PC-9 (cell line): ENCODE results near the gene RPS6KA5.

Experiments used
- EZH2 ChIP-seq: fragments of 200-600 bp; sonication (generic); IDR thresholded peaks from 2 replicates; pipeline ENCODE4 v1.8.0; 2017; ENCODE audit warnings: antibody characterized with exemption, low read depth
- TF ChIP-seq, protein P1 (sequence below): fragments of 200-600 bp; sonication (generic); conservative IDR thresholded peaks from 2 replicates; pipeline ENCODE4 v1.6.1; 2017; ENCODE audit warnings: mixed run types, antibody characterized with exemption, mild to moderate bottlenecking, moderate library complexity

DNA sequence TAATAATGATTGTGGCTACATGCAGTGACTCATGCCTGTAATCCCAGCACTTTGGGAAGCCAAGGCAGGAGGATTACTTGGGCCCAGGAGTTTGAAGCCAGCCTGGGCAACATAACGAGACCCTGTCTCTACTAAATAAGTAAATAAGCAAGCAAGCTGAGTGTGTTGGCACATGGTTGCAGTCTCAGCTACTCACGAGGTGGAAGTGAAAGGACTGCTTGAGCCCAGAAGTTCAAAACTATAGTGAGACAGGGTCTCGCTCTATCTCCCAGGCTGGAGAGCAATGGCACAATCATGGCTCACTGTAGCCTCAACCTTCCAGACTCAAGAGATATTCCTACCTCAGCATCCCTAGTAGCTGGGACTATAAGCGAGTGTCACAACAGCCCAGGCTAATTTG lies 64.7 kb downstream of the RPS6KA5 start:
- TF ChIP-seq, protein P1, sequence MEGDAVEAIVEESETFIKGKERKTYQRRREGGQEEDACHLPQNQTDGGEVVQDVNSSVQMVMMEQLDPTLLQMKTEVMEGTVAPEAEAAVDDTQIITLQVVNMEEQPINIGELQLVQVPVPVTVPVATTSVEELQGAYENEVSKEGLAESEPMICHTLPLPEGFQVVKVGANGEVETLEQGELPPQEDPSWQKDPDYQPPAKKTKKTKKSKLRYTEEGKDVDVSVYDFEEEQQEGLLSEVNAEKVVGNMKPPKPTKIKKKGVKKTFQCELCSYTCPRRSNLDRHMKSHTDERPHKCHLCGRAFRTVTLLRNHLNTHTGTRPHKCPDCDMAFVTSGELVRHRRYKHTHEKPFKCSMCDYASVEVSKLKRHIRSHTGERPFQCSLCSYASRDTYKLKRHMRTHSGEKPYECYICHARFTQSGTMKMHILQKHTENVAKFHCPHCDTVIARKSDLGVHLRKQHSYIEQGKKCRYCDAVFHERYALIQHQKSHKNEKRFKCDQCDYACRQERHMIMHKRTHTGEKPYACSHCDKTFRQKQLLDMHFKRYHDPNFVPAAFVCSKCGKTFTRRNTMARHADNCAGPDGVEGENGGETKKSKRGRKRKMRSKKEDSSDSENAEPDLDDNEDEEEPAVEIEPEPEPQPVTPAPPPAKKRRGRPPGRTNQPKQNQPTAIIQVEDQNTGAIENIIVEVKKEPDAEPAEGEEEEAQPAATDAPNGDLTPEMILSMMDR, result no peak
- TF ChIP-seq EZH2, result no peak
